GM12878 (cell line): ENCODE data around the gene BICD1. TPM values are rescaled to one million over a fixed set of nuclear protein-coding genes. Genes with fewer than 3 reads are reported as not detected.

Source experiments
- BACH1 ChIP-seq: fragments of 450-650 bp; IDR thresholded peaks from 2 replicates; pipeline ENCODE4 v1.6.1; 2017; ENCODE audit warnings: mild to moderate bottlenecking, borderline replicate concordance
- BCL11A ChIP-seq: IDR thresholded peaks from 2 replicates; pipeline ENCODE4 v1.6.1; 2011; ENCODE audit warnings: low read depth, low read length
- BHLHE40 ChIP-seq, 2 experiments: fragments of 450-650 bp in 1 of 2; IDR thresholded peaks; 2 replicates each; pipeline ENCODE4 v1.6.1; 2011 to 2017; ENCODE audit warnings: low read depth in 2 of 2, borderline replicate concordance in 1 of 2, improper control_type of control experiment in 1 of 2, low read length in 1 of 2, mild to moderate bottlenecking in 1 of 2
- CBFB ChIP-seq: IDR thresholded peaks from 2 replicates; pipeline ENCODE4 v1.6.1; 2016; ENCODE audit warnings: antibody characterized with exemption, low read depth
- CBX3 ChIP-seq: fragments of 200-600 bp; sonication (generic); IDR thresholded peaks from 2 replicates; pipeline ENCODE4 v1.6.1; 2016; ENCODE audit warnings: low read depth, borderline replicate concordance
- EP300 ChIP-seq, 2 experiments: fragments of 150-350 bp in 1 of 2; IDR thresholded peaks; 2 replicates each; pipeline ENCODE4 v1.6.1; 2011 to 2012; ENCODE audit warnings: low read depth in 2 of 2, low read length in 2 of 2, borderline replicate concordance in 1 of 2, improper control_type of control experiment in 1 of 2, inconsistent platforms in 1 of 2; ENCODE audit not compliant: control insufficient read depth in 1 of 2
- ESRRA ChIP-seq: IDR thresholded peaks from 2 replicates; pipeline ENCODE4 v1.6.1; 2012; ENCODE audit warnings: mild to moderate bottlenecking, low read length, improper control_type of control experiment
- HCFC1 ChIP-seq: fragments of 150-350 bp; IDR thresholded peaks from 2 replicates; pipeline ENCODE4 v1.6.1; 2014; ENCODE audit warnings: low read length
- IRF4 ChIP-seq: IDR thresholded peaks from 2 replicates; pipeline ENCODE4 v1.6.1; 2011; ENCODE audit warnings: low read depth, low read length
- JUND ChIP-seq: IDR thresholded peaks from 2 replicates; pipeline ENCODE4 v1.6.1; 2012; ENCODE audit warnings: low read depth, mild to moderate bottlenecking, low read length, improper control_type of control experiment, moderate library complexity
- KAT2A ChIP-seq: conservative IDR thresholded peaks from 2 replicates; pipeline ENCODE4 v1.6.1; 2011; ENCODE audit warnings: low read depth, low read length; ENCODE audit not compliant: control insufficient read depth
- MEF2B ChIP-seq: fragments of 450-650 bp; IDR thresholded peaks from 2 replicates; pipeline ENCODE4 v1.6.1; 2018; ENCODE audit warnings: mild to moderate bottlenecking, moderate library complexity; ENCODE audit not compliant: partially characterized antibody, poor library complexity, severe bottlenecking
- MXI1 ChIP-seq: fragments of 150-350 bp; IDR thresholded peaks from 2 replicates; pipeline ENCODE4 v1.6.1; 2011; ENCODE audit warnings: low read depth, mild to moderate bottlenecking, inconsistent platforms, low read length, improper control_type of control experiment
- NFXL1 ChIP-seq: fragments of 450-650 bp; IDR thresholded peaks from 2 replicates; pipeline ENCODE4 v1.6.1; 2017; ENCODE audit warnings: antibody characterized with exemption, mild to moderate bottlenecking, borderline replicate concordance
- NR2C1 ChIP-seq: fragments of 450-650 bp; IDR thresholded peaks from 2 replicates; pipeline ENCODE4 v1.6.1; 2017; ENCODE audit warnings: antibody characterized with exemption, mild to moderate bottlenecking, moderate library complexity
- NR2F1 ChIP-seq: fragments of 450-650 bp; conservative IDR thresholded peaks from 2 replicates; pipeline ENCODE4 v1.6.1; 2017; ENCODE audit warnings: mild to moderate bottlenecking
- NRF1 ChIP-seq: conservative IDR thresholded peaks from 2 replicates; pipeline ENCODE4 v1.6.1; 2011; ENCODE audit warnings: mild to moderate bottlenecking, low read depth, low read length, improper control_type of control experiment
- RBBP5 ChIP-seq: fragments of 200-600 bp; sonication (generic); conservative IDR thresholded peaks from 2 replicates; pipeline ENCODE4 v1.6.1; 2016
- RUNX3 ChIP-seq: IDR thresholded peaks from 2 replicates; pipeline ENCODE4 v1.6.1; 2012; ENCODE audit warnings: low read length, inconsistent platforms
- STAT1 ChIP-seq: fragments of 450-650 bp; conservative IDR thresholded peaks from 2 replicates; pipeline ENCODE4 v1.6.1; 2014; ENCODE audit warnings: antibody characterized with exemption, mild to moderate bottlenecking
- SUZ12 ChIP-seq: fragments of 200-600 bp; sonication (generic); IDR thresholded peaks from one replicate; pipeline ENCODE4 v1.6.1; 2018; ENCODE audit warnings: antibody characterized with exemption, mild to moderate bottlenecking; ENCODE audit not compliant: unreplicated experiment
- TAF1 ChIP-seq: IDR thresholded peaks from 2 replicates; pipeline ENCODE4 v1.6.1; 2011; ENCODE audit warnings: mild to moderate bottlenecking, low read depth, low read length, borderline replicate concordance
- TBL1XR1 ChIP-seq: IDR thresholded peaks from 2 replicates; pipeline ENCODE4 v1.6.1; 2012; ENCODE audit warnings: low read depth, low read length, improper control_type of control experiment
- WRNIP1 ChIP-seq: IDR thresholded peaks from 2 replicates; pipeline ENCODE4 v1.6.1; 2011; ENCODE audit warnings: low read depth, low read length, improper control_type of control experiment, borderline replicate concordance
- ZNF274 ChIP-seq: IDR thresholded peaks from one replicate; pipeline ENCODE4 v1.8.0; 2011; ENCODE audit not compliant: insufficient read length, insufficient read depth
- polyA plus RNA-seq, 11 experiments: library from polyadenylated mRNA; depleted of rRNA in 4 of 11; unstranded in 6 of 11; stranded (reverse) in 5 of 11; fragments of >200 nt; fragmentation: Nextera tagmentation in 4 of 11; fragmentation: Illumina TruSeq in 1 of 11; extraction: Ambion mirVana in 4 of 11; extraction: Trizol in 1 of 11; gene quantifications; 1 replicate in 1 of 11; 2 replicates in 10 of 11; pipeline versions ENCODE4 v1.2.1 to v1.2.3, GENCODE V29; 2011 to 2016; ENCODE audit warnings: inconsistent platforms in 2 of 11, missing spikeins in 2 of 11, low read depth in 1 of 11
- total RNA-seq, 4 experiments: library from RNA; depleted of rRNA in 3 of 4; stranded (reverse); fragments of >200 nt in 3 of 4; fragmentation: Illumina TruSeq in 1 of 4; extraction: Trizol in 1 of 4; gene quantifications; 2 replicates each; pipeline versions ENCODE4 v1.2.1 to v1.2.3, GENCODE V29; 2013 to 2021
- TF ChIP-seq, protein P1 (sequence below): IDR thresholded peaks from 2 replicates; pipeline ENCODE4 v1.6.1; 2012; ENCODE audit warnings: low read depth, low read length, improper control_type of control experiment
- TF ChIP-seq, protein P2 (sequence below), 3 experiments: IDR thresholded peaks in 2 of 3; conservative IDR thresholded peaks in 1 of 3; 2 replicates each; pipeline ENCODE4 v1.5.1; 2011; ENCODE audit warnings: low read depth in 3 of 3, low read length in 3 of 3, mild to moderate bottlenecking in 3 of 3, control low read depth in 2 of 3, moderate library complexity in 2 of 3, inconsistent platforms in 1 of 3, mixed read lengths in 1 of 3; ENCODE audit not compliant: control insufficient read depth in 2 of 3, insufficient read depth in 1 of 3; ENCODE audit errors: extremely low read depth in 1 of 3
- TF ChIP-seq, protein P3 (sequence below): fragments of 450-650 bp; IDR thresholded peaks from 2 replicates; pipeline ENCODE4 v1.6.1; 2017; ENCODE audit warnings: mild to moderate bottlenecking

BICD1 gene
- total and polyA plus RNA-seq, 10 of the 15 experiments (the other 5 are each of a cell fraction or from before 2014, with no cell fraction given) = 4.7 to 32.5 (median 14.4) TPM

DNA sequence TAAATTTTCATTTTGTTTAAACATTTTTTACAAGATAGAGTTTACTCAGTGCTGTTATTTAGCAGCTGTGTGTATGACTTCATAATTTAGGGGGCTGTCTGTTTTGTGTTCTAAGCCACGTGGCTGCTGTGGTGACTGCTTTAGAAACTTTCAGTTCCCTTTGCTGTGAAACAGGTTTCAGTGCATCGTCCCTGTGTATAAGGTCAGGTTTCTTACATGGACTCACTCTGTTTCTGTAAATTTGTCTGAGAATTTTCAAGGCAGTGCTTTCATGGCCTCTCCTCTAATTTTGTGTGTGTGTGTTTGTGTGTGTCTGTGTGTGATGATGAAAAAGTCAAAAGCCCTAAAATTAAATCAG is 32.4 kb downstream of the BICD1 start (continued):
- TF ChIP-seq ESRRA (no peak), BHLHE40 (IDR thresholded peaks at IDR 0.05; ENCODE audit: borderline replicate concordance in 1 of 2, low read depth in 2 of 2, low read length in 1 of 2) (peak; percentile 58 to 77; a peak in 2 of 4 replicates), BACH1 (peak; percentile 65; the same call in 1 of the 2 replicates), NRF1 (no peak), CBFB (no peak), RBBP5 (no peak), IRF4 (peak; percentile 98), MXI1 (peak; percentile 76; the same call in 1 of the 2 replicates), MEF2B (peak; percentile 58), NFXL1 (no peak), STAT1 (no peak), NR2C1 (no peak), EP300 (IDR thresholded peaks at IDR 0.05; ENCODE audit: borderline replicate concordance in 1 of 2, control insufficient read depth in 1 of 2, low read depth in 2 of 2, low read length in 2 of 2) (peak; percentile 86 to 97), CBX3 (no peak), JUND (0 out of 2 replicates have a peak, but pooled peaks have one; percentile 41), TAF1 (peak; percentile 86), HCFC1 (no peak), RUNX3 (peak; percentile 92), TBL1XR1 (peak; percentile 57; the same call in 1 of the 2 replicates), ZNF274 (no peak), NR2F1 (peak; percentile 53), BCL11A (peak; percentile 88), SUZ12 (no peak), WRNIP1 (no peak), KAT2A (no peak)
- TF ChIP-seq, protein P1, sequence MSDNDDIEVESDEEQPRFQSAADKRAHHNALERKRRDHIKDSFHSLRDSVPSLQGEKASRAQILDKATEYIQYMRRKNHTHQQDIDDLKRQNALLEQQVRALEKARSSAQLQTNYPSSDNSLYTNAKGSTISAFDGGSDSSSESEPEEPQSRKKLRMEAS = peak; percentile 90
- TF ChIP-seq, protein P2, sequence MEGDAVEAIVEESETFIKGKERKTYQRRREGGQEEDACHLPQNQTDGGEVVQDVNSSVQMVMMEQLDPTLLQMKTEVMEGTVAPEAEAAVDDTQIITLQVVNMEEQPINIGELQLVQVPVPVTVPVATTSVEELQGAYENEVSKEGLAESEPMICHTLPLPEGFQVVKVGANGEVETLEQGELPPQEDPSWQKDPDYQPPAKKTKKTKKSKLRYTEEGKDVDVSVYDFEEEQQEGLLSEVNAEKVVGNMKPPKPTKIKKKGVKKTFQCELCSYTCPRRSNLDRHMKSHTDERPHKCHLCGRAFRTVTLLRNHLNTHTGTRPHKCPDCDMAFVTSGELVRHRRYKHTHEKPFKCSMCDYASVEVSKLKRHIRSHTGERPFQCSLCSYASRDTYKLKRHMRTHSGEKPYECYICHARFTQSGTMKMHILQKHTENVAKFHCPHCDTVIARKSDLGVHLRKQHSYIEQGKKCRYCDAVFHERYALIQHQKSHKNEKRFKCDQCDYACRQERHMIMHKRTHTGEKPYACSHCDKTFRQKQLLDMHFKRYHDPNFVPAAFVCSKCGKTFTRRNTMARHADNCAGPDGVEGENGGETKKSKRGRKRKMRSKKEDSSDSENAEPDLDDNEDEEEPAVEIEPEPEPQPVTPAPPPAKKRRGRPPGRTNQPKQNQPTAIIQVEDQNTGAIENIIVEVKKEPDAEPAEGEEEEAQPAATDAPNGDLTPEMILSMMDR (IDR thresholded peaks at IDR 0.05 in 2 of 3, conservative IDR thresholded peaks at IDR 0.05 in 1 of 3; ENCODE audit: control insufficient read depth in 2 of 3, extremely low read depth in 1 of 3, insufficient read depth in 1 of 3, low read depth in 3 of 3, low read length in 3 of 3) = no peak
- TF ChIP-seq, protein P3, sequence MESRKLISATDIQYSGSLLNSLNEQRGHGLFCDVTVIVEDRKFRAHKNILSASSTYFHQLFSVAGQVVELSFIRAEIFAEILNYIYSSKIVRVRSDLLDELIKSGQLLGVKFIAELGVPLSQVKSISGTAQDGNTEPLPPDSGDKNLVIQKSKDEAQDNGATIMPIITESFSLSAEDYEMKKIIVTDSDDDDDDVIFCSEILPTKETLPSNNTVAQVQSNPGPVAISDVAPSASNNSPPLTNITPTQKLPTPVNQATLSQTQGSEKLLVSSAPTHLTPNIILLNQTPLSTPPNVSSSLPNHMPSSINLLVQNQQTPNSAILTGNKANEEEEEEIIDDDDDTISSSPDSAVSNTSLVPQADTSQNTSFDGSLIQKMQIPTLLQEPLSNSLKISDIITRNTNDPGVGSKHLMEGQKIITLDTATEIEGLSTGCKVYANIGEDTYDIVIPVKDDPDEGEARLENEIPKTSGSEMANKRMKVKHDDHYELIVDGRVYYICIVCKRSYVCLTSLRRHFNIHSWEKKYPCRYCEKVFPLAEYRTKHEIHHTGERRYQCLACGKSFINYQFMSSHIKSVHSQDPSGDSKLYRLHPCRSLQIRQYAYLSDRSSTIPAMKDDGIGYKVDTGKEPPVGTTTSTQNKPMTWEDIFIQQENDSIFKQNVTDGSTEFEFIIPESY = no peak
